LHCN-M2 (cell line): ENCODE results near the gene RCVRN. TPM values are rescaled to one million over a fixed set of nuclear protein-coding genes. Genes with fewer than 3 reads are reported as not detected.

ENCODE experiments used
- DNase-seq: peaks from one replicate; pipeline ENCODE4 v3.0.0-alpha.2; 2012; ENCODE audit warnings: low read depth
- total RNA-seq: library from RNA; depleted of rRNA; stranded (reverse); fragments of >200 nt; gene quantifications from 2 replicates; pipeline ENCODE4 v1.2.3, GENCODE V29; 2014; rRNA removed

The RCVRN gene
- total RNA-seq, 1 experiment from 2014 or later: not detected

DNA sequence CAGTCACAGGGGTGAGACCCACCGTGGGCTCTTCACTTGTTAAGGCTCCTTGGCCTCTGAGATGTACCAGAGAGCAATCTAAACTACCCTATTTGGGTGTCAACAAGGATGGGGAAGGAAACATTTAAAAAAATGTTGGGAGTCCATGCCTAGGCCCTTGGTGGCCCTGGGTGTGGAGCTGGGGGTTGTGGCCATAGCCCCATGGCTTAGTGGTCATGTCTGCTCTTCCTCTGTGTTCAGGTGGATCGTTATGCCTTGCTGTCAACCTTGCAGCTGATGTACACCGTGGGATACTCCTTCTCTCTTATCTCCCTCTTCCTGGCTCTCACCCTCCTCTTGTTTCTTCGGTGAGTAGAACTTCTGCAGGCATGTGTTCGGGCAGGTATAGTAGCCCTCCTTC lies 50.8 kb downstream of the RCVRN start:
- DNase-seq: no peak

DNA sequence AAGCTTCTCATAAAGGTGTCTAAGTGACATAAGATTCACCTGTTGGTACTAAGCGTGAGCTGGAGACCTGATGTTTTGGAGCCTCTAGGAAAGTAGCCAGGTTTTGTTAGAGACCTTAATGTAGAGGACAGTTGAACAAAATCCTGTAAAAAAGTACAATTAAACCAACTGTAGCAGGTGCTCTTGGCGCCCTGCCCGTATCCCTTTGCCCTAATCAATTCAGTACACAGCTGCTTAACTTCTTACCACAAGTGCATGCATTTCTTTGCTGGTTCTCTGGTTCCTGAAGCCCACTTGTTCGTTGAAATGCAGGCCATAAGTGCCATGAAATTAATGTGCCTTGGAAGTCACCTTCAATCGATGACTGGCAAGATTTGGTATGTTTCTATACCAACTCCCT lies 54.9 kb downstream of the RCVRN start:
- DNase-seq: no peak

Other genes with a start within 250 kb of the RCVRN start
- not detected in 2 replicates for gene DHRS7C, start 113.7 kb downstream of the RCVRN start, total RNA-seq
- gene GSG1L2, start 83.2 kb downstream of the RCVRN start, total RNA-seq: not detected in 2 replicates
- gene GLP2R, start 79.3 kb downstream of the RCVRN start, total RNA-seq: not detected in 2 replicates